Measurements from ENCODE around the gene PRKCI.

- TF ChIP-seq CTCF (IDR thresholded peaks at IDR 0.05) (no peak), POLR2A (IDR thresholded peaks at IDR 0.05) (no peak)
Measured at GRCh38 chr3:170225166-170225565, 2.9 kb downstream of the PRKCI start.

Data from lower leg skin (tissue), 3 donors.